Neutrophil (primary cell): ENCODE results near the gene HS6ST3.
"Not testable (repeated sequence)": the region's sequence is repeated elsewhere in the genome, so short reads cannot be mapped to it uniquely, and the experiment has no call there.

Experiments used
- H3K27ac ChIP-seq: fragments of 200-600 bp; sonication (generic); 2 replicates; pipeline ENCODE4 v1.5.1; 2016; ENCODE audit warnings: mild to moderate bottlenecking, moderate library complexity
- H3K27me3 ChIP-seq: fragments of 200-600 bp; sonication (generic); 2 replicates; pipeline ENCODE4 v1.6.0; 2016; ENCODE audit warnings: mild to moderate bottlenecking
- H3K36me3 ChIP-seq: fragments of 200-600 bp; sonication (generic); 2 replicates; pipeline ENCODE4 v1.5.1; 2017
- H3K4me1 ChIP-seq, 2 experiments: fragments of 200-600 bp in 1 of 2; sonication (generic) in 1 of 2; 1 replicate in 1 of 2; 2 replicates in 1 of 2; pipeline versions ENCODE4 v1.5.1 to v1.6.1; 2013 to 2016; ENCODE audit warnings: low read depth in 1 of 2, low read length in 1 of 2, mild to moderate bottlenecking in 1 of 2, moderate library complexity in 1 of 2; ENCODE audit not compliant: control insufficient read depth in 1 of 2, insufficient read depth in 1 of 2
- H3K4me3 ChIP-seq, 2 experiments: fragments of 200-600 bp in 1 of 2; sonication (generic) in 1 of 2; 1 replicate in 1 of 2; 2 replicates in 1 of 2; pipeline ENCODE4 v1.5.1; 2013 to 2016; ENCODE audit warnings: low read depth in 1 of 2, low read length in 1 of 2, mild to moderate bottlenecking in 1 of 2, moderate library complexity in 1 of 2
- H3K9me3 ChIP-seq: fragments of 200-600 bp; sonication (generic); 2 replicates; pipeline ENCODE4 v1.5.1; 2016
- TF ChIP-seq, protein P1 (sequence below): fragments of 200-600 bp; sonication (generic); IDR thresholded peaks from 2 replicates; pipeline ENCODE4 v1.5.1; 2016; ENCODE audit warnings: antibody characterized with exemption

The HS6ST3 gene

DNA sequence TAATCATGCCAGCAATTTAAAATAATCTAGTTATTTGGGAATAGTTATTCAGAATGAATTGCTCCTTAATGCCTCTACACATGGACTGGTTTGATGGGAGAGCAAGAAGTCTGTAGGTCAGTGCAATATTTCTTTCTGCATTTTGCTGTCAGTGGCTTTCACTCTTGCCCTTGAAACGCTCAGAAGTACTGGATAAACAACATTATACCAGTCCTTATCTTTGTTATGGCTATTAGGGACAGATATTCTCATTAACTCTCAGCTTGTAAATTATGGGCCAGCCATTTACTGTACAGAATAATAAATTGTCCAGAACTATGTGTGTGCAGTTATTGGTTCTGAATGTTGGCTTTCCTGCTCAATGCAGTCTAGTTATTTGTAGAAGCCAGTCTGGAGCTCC is 680.0 kb downstream of the HS6ST3 start:
- TF ChIP-seq, protein P1, sequence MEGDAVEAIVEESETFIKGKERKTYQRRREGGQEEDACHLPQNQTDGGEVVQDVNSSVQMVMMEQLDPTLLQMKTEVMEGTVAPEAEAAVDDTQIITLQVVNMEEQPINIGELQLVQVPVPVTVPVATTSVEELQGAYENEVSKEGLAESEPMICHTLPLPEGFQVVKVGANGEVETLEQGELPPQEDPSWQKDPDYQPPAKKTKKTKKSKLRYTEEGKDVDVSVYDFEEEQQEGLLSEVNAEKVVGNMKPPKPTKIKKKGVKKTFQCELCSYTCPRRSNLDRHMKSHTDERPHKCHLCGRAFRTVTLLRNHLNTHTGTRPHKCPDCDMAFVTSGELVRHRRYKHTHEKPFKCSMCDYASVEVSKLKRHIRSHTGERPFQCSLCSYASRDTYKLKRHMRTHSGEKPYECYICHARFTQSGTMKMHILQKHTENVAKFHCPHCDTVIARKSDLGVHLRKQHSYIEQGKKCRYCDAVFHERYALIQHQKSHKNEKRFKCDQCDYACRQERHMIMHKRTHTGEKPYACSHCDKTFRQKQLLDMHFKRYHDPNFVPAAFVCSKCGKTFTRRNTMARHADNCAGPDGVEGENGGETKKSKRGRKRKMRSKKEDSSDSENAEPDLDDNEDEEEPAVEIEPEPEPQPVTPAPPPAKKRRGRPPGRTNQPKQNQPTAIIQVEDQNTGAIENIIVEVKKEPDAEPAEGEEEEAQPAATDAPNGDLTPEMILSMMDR, result no peak
- Histone ChIP-seq H3K9me3 (no peaks in the 10 kb centered on the region), H3K27ac (no peak overlapping the region), H3K4me1 (no peaks in the 10 kb centered on the region), H3K27me3 (no peaks in the 10 kb centered on the region), H3K4me3 (no peak overlapping the region), H3K36me3 (no peaks in the 10 kb centered on the region)

DNA sequence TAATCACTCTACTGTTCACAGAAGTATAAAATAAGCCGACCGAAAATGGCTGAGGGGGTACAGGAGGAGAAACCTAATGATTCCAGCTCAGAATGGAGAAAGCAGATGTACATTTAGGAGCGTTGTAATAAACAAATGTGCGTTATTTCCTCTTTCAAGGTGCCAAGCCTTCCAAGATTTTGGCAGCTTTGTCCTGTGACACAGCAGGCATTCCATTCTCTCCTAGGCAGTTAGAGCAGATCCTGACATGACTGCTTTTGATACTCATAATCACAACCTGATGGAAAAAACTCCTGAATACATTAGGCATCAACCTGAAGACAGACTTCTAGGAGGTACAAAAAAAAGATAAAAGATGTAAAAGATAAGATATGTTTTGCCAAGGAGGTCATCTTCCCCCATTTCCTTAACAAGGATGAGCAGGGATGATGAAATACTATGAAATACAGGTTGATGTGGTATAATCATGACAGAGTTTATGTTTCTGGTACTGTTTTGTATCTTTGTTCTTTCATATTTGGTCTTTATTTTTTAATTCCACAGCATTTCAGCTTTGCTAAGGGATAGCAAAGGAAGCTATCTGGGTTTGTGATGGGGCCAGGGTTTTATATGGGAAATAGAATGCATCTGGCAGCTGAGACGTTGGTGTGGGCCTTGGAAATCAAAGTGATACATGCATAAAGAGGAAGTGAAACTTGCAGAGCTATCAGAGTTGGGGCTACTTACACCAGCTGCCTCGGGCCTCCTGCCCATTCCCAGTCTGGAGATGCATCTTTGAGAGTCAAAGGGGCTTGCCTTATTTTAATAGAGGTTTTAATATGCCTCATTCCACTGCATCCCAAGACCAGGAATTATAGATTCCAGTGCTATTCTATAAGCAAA is 681.8 kb downstream of the HS6ST3 start:
- TF ChIP-seq, protein P1, result no peak
- H3K4me1 ChIP-seq, result no peaks in the 10 kb centered on the region
- H3K27ac ChIP-seq, result no peak overlapping the region
- no peaks in the 10 kb centered on the region for H3K27me3 ChIP-seq
- H3K9me3 ChIP-seq, result no peaks in the 10 kb centered on the region
- no peaks in the 10 kb centered on the region for H3K36me3 ChIP-seq
- H3K4me3 ChIP-seq, result no peak overlapping the region

GRCh38 chr13:96772426-96772825 is 682.5 kb downstream of the HS6ST3 start:
- TF ChIP-seq, protein P1, result no peak
- Histone ChIP-seq H3K4me1 (no peaks in the 10 kb centered on the region), H3K27ac (no peak overlapping the region), H3K36me3 (no peaks in the 10 kb centered on the region), H3K9me3 (no peaks in the 10 kb centered on the region), H3K27me3 (no peaks in the 10 kb centered on the region), H3K4me3 (no peak overlapping the region)

- H3K27ac ChIP-seq, H3K36me3 ChIP-seq, H3K4me3 ChIP-seq, H3K9me3 ChIP-seq, H3K4me1 ChIP-seq, H3K27me3 ChIP-seq: not testable (repeated sequence)
Measured at GRCh38 chr13:96778302-96778701, 688.4 kb downstream of the HS6ST3 start.

- no peak overlapping the region for H3K27ac ChIP-seq
- no peaks in the 10 kb centered on the region for H3K4me1 ChIP-seq
- H3K9me3 ChIP-seq, result no peaks in the 10 kb centered on the region
- no peaks in the 10 kb centered on the region for H3K27me3 ChIP-seq
- H3K4me3 ChIP-seq, result no peak overlapping the region
- TF ChIP-seq, protein P1, result no peak
- no peaks in the 10 kb centered on the region for H3K36me3 ChIP-seq
Measured at GRCh38 chr13:96779691-96780090, 689.8 kb downstream of the HS6ST3 start.

DNA sequence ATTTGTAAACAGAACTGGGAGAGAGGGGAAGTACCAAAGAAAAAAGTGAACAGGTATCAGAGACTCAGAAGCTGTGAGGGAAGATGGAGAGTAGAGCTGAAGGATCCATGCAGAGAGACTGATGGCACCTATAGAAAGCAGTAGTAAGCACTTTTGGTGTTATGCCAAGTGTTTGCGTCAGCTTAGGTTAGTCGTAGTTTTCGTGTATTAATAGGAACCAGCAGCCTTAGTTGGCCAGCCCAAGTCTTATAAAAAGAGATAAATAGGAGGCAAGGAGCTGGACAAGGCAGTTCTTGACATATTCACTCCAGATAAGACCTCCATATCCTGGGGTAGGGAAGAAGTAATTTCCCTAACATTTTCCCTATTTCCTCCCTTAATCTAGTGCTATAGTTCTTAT is 690.2 kb downstream of the HS6ST3 start:
- Histone ChIP-seq H3K36me3 (no peaks in the 10 kb centered on the region), H3K4me1 (no peaks in the 10 kb centered on the region), H3K9me3 (no peaks in the 10 kb centered on the region), H3K4me3 (no peak overlapping the region), H3K27ac (no peak overlapping the region), H3K27me3 (no peaks in the 10 kb centered on the region)
- TF ChIP-seq, protein P1, result no peak
